Ishikawa (cell line): ENCODE data around the gene PCDHA8.

Source experiments
- CEBPB ChIP-seq: IDR thresholded peaks from 2 replicates; pipeline ENCODE4 v1.6.1; 2012
- CREB1 ChIP-seq: IDR thresholded peaks from 2 replicates; pipeline ENCODE4 v1.6.1; 2012; ENCODE audit warnings: low read depth
- EGR1 ChIP-seq: IDR thresholded peaks from 2 replicates; pipeline ENCODE4 v1.6.1; 2012
- EP300 ChIP-seq: IDR thresholded peaks from 2 replicates; pipeline ENCODE4 v1.6.1; 2012; ENCODE audit warnings: borderline replicate concordance
- FOXM1 ChIP-seq: IDR thresholded peaks from 2 replicates; pipeline ENCODE4 v1.6.1; 2012; ENCODE audit warnings: low read depth, borderline replicate concordance
- MAX ChIP-seq: IDR thresholded peaks from 2 replicates; pipeline ENCODE4 v1.6.1; 2012
- NFIC ChIP-seq: IDR thresholded peaks from 2 replicates; pipeline ENCODE4 v1.6.1; 2012
- RAD21 ChIP-seq: IDR thresholded peaks from 2 replicates; pipeline ENCODE4 v1.6.1; 2012; ENCODE audit warnings: low read depth
- REST ChIP-seq: IDR thresholded peaks from 2 replicates; pipeline ENCODE4 v1.6.1; 2012; ENCODE audit warnings: low read depth, mild to moderate bottlenecking
- TAF1 ChIP-seq: IDR thresholded peaks from 2 replicates; pipeline ENCODE4 v1.6.1; 2012; ENCODE audit warnings: low read depth, mild to moderate bottlenecking
- TCF12 ChIP-seq: IDR thresholded peaks from 2 replicates; pipeline ENCODE4 v1.6.1; 2012; ENCODE audit warnings: low read depth
- TEAD4 ChIP-seq: IDR thresholded peaks from 2 replicates; pipeline ENCODE4 v1.6.1; 2012
- USF1 ChIP-seq: IDR thresholded peaks from 2 replicates; pipeline ENCODE4 v1.6.1; 2012
- YY1 ChIP-seq: IDR thresholded peaks from 2 replicates; pipeline ENCODE4 v1.6.1; 2012; ENCODE audit warnings: low read depth
- ZBTB7A ChIP-seq: IDR thresholded peaks from 2 replicates; pipeline ENCODE4 v1.6.1; 2012; ENCODE audit warnings: low read depth

The PCDHA8 gene

GRCh38 chr5:140801494-140801841, 39.5 kb upstream of the PCDHA8 start:
- TF ChIP-seq CREB1, result no peak
- no peak for TF ChIP-seq TEAD4
- no peak for TF ChIP-seq CEBPB
- TF ChIP-seq TAF1, result no peak
- no peak for TF ChIP-seq NFIC
- TF ChIP-seq TCF12, result no peak
- TF ChIP-seq USF1, result no peak
- TF ChIP-seq FOXM1, result no peak
- TF ChIP-seq ZBTB7A, result no peak
- TF ChIP-seq REST, result no peak
- no peak for TF ChIP-seq EGR1
- no peak for TF ChIP-seq YY1

DNA sequence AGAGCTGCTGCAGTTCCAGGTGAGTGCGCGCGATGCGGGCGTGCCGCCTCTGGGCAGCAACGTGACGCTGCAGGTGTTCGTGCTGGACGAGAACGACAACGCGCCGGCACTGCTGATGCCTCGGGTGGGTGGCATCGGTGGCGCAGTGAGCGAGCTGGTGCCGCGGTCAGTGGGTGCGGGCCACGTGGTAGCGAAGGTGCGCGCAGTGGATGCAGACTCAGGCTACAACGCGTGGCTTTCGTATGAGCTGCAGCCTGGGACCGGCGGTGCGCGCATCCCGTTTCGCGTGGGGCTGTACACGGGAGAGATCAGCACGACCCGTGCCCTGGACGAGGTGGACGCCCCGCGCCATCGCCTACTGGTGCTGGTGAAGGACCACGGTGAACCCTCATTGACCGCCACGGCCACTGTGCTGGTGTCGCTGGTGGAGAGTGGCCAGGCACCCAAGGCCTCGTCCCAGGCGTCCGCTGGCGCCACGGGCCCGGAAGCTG, 38.2 kb upstream of the PCDHA8 start:
- TF ChIP-seq CREB1 (no peak), FOXM1 (no peak), USF1 (no peak), RAD21 (no peak), TCF12 (no peak), NFIC (no peak), YY1 (no peak), CEBPB (no peak), REST (no peak), TEAD4 (no peak), ZBTB7A (no peak), EGR1 (no peak), TAF1 (no peak), EP300 (no peak), MAX (no peak)

GRCh38 chr5:140806834-140807775, 33.9 kb upstream of the PCDHA8 start, which contains the start of gene PCDHA4:
TSS of gene PCDHA4 (plus strand) at chr5:140807068.
- no peak for TF ChIP-seq TEAD4
- no peak for TF ChIP-seq REST
- TF ChIP-seq ZBTB7A, result no peak
- TF ChIP-seq EP300, result no peak
- TF ChIP-seq CREB1, result no peak
- no peak for TF ChIP-seq USF1
- TF ChIP-seq TAF1, result no peak
- TF ChIP-seq NFIC, result no peak
- peak; percentile 58 for TF ChIP-seq RAD21
- 0 out of 2 replicates have a peak, but pooled peaks have one; percentile 21 for TF ChIP-seq MAX
- TF ChIP-seq YY1, result no peak
- no peak for TF ChIP-seq TCF12
